Mucosa of rectum (tissue), 2 donors: Measurements from ENCODE around the gene PDGFD.

ENCODE experiments used
- H3K27ac ChIP-seq, 2 donors: one replicate each; pipeline ENCODE4 v1.7.0; 2013; ENCODE audit warnings: inconsistent platforms in 2 of 2, low read depth in 2 of 2, low read length in 2 of 2
- H3K27me3 ChIP-seq, 2 donors: one replicate each; pipeline ENCODE4 v1.7.0; 2013; ENCODE audit warnings: low read length in 2 of 2; ENCODE audit not compliant: control insufficient read depth in 2 of 2, insufficient read depth in 2 of 2
- H3K36me3 ChIP-seq, 2 donors: one replicate each; pipeline ENCODE4 v1.7.0; 2013; ENCODE audit warnings: low read length in 2 of 2; ENCODE audit not compliant: control insufficient read depth in 2 of 2, insufficient read depth in 2 of 2
- H3K4me1 ChIP-seq, 2 donors: one replicate each; pipeline ENCODE4 v1.7.0; 2013; ENCODE audit warnings: low read length in 2 of 2, mild to moderate bottlenecking in 1 of 2; ENCODE audit not compliant: control insufficient read depth in 2 of 2, insufficient read depth in 2 of 2
- H3K4me3 ChIP-seq, 2 donors: one replicate each; pipeline ENCODE4 v1.7.0; 2013; ENCODE audit warnings: low read length in 2 of 2
- H3K9ac ChIP-seq, 2 donors: one replicate each; pipeline ENCODE4 v1.7.0; 2013; ENCODE audit warnings: low read length in 2 of 2, low read depth in 1 of 2, mild to moderate bottlenecking in 1 of 2
- H3K9me3 ChIP-seq, 2 donors: one replicate each; pipeline ENCODE4 v1.7.0; 2013; ENCODE audit warnings: low read length in 2 of 2; ENCODE audit not compliant: control insufficient read depth in 2 of 2
- donor health status: healthy.
- donor health status: Normal muscosa, but diverticular disease.

Gene PDGFD

DNA sequence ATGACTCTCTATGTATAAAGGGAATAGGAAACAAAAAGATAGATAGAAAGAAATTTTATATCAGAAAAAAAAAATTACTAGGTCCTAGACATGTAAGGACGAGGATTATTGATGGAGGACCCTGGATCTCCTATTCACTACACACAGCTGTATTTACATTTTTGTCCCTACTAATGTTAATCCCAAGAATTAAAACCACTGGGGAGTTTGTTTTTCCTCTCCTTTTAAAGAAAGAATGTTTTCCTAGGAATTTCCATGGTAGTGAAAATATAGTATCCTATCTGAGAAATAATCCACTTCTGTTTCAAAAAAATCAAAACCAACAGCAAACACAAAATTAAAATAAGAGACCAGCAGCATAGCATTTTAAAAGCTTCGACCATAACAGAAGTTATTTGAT is 41.1 kb downstream of the PDGFD start:
- Histone ChIP-seq H3K9me3 (no peaks in the 10 kb centered on the region), H3K4me3 (no peak overlapping the region), H3K9ac (no peak overlapping the region), H3K36me3 (no peaks in the 10 kb centered on the region), H3K4me1 (no peaks in the 10 kb centered on the region), H3K27me3 (no peaks in the 10 kb centered on the region), H3K27ac (no peak overlapping the region)

DNA sequence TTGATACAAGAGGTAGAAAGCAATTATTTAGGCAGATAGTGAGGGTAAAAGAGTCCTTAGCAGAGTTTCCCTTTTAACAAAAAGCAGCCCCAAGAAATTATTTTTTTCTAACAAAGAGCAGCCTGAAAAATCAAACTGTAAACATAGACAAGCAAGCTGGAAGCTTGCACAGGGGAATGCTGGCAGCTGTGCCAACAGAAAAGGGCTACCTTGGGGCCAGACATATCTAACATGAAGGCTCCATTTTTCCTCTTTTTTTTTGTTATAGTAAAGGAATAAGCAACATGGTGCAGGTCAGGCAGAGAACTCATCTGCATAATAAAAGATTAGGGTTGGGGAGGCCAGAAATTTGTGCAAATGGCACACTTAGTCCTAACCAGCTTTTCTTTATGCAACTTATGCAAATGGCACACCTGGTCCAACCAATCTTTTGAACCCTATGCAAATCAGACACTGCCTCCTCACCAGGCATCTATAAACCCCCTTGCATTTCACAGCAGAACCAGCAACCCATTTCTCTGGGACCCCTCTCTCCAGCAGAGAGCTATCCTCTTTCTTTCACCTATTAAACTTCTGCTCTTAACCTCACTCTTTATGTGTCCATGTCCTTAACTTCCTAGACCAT is 41.8 kb downstream of the PDGFD start:
- Histone ChIP-seq H3K9me3 (no peaks in the 10 kb centered on the region), H3K4me3 (no peak overlapping the region), H3K4me1 (no peaks in the 10 kb centered on the region), H3K9ac (no peak overlapping the region), H3K36me3 (no peaks in the 10 kb centered on the region), H3K27me3 (no peaks in the 10 kb centered on the region), H3K27ac (no peak overlapping the region)

DNA sequence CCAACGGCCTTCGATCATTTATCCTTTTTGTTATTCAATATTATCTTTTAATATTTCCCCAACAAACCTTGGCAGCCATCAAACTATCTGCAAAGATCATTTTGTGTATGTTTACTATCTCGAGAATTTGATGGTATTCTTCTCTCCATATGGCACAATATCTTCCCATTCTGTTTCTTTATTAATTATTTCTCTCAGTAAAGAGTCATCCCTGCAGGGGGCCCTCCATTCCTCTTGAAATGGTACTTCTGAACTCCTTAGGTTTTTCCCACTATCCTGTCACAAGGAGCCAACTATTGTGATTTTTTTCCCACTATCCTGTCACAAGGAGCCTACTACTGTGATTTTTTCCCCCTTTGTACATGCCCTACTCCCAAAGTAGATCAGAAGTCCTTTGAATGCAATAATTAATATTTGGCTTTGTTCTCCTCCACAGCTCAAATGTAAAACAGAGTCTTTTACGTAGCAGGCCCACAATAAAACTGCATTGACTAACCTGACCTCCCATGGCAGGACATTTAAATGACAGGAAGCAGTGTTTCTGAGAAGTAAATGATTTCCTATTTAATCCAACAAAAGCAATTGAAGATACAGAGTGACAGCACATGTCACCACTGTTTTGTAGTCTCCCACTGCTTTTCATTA is 43.3 kb downstream of the PDGFD start:
- H3K4me1 ChIP-seq: no peaks in the 10 kb centered on the region
- no peaks in the 10 kb centered on the region for H3K9me3 ChIP-seq
- H3K4me3 ChIP-seq: no peak overlapping the region
- H3K9ac ChIP-seq: no peak overlapping the region
- H3K36me3 ChIP-seq: no peaks in the 10 kb centered on the region
- H3K27me3 ChIP-seq: no peaks in the 10 kb centered on the region
- H3K27ac ChIP-seq: no peak overlapping the region

DNA sequence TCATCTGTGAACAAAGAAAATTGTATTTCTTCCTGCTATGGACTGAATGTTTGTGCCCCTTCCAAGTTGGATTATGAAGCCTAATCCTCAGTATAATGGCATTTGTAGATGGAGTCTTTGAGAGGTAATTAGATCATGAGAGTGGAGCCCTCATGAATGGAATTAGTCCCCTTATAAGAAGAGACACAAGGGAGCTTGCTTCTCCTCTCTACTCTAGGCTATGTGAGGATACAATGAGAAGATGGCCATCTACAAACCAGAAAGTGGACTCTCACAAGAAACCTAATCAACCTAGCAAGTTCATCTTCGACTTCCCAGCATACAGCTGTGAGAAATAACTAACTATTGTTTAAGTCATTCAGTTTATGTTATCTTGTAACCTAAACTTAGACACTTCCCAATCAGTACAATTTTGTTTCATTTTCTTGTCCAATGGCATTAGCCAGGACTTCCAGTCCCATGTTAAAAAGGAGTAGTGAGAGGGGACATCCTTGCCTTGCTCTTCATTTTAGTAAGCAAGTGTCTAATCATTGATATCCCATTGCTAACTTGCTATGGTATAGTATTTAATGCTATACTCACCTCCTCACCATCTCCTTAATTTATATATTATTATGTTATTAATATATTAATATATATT is 45.7 kb downstream of the PDGFD start:
- Histone ChIP-seq H3K4me3 (no peak overlapping the region), H3K27ac (no peak overlapping the region), H3K4me1 (no peaks in the 10 kb centered on the region), H3K9me3 (no peaks in the 10 kb centered on the region), H3K9ac (no peak overlapping the region), H3K27me3 (no peaks in the 10 kb centered on the region), H3K36me3 (no peaks in the 10 kb centered on the region)

DNA sequence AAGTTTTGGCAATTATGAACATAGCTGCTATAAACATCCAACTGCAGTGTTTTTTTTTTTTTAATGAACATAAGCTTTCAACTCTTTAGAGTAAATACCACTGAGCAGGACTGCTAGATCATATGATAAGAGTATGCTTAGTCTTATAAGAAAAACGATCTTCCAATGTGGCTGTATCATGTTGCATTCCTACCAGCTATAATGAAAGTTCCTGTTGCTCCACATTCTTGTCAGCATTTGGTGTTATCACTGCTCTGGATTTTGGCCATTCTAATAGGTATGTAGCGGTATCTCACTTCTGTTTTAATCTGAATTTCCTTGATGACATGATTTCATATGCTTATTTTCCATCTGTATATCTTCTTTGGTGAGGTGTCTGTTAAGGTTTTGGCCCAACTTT is 50.4 kb downstream of the PDGFD start:
- no peaks in the 10 kb centered on the region for H3K9me3 ChIP-seq
- H3K27me3 ChIP-seq: no peaks in the 10 kb centered on the region
- H3K4me1 ChIP-seq: no peaks in the 10 kb centered on the region
- H3K36me3 ChIP-seq: no peaks in the 10 kb centered on the region
- H3K4me3 ChIP-seq: no peak overlapping the region
- H3K27ac ChIP-seq: no peak overlapping the region
- H3K9ac ChIP-seq: no peak overlapping the region

DNA sequence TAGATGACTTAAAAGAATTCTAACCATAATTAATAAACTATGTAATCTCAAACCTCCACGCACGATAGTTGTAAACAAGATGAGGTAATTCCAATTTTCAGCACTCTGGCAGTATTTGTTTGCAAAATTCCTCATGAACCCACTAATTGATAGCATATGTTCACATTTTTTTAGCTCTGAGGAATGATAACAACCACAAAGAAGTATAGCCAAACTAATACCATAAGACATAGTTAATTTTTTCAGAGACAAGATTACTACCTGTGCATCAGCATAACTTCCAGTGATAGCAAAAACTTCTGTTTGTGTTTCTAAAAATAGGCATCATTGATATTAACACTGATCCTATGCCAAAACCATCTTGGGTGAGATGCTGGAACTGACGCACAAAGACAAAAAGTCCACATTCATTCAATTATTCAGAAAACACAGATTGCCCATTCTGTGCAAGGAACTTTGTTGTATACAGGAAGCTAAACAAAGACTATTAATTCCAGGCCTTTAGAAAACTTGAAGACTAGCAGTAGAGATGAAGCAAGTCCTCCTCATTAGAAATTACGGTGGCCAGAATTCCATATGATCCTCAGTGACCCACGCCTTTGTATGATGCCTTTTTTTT is 57.7 kb downstream of the PDGFD start:
- no peaks in the 10 kb centered on the region for H3K9me3 ChIP-seq
- H3K36me3 ChIP-seq: no peaks in the 10 kb centered on the region
- H3K27me3 ChIP-seq: no peaks in the 10 kb centered on the region
- H3K9ac ChIP-seq: no peak overlapping the region
- no peaks in the 10 kb centered on the region for H3K4me1 ChIP-seq
- no peak overlapping the region for H3K27ac ChIP-seq
- H3K4me3 ChIP-seq: no peak overlapping the region

DNA sequence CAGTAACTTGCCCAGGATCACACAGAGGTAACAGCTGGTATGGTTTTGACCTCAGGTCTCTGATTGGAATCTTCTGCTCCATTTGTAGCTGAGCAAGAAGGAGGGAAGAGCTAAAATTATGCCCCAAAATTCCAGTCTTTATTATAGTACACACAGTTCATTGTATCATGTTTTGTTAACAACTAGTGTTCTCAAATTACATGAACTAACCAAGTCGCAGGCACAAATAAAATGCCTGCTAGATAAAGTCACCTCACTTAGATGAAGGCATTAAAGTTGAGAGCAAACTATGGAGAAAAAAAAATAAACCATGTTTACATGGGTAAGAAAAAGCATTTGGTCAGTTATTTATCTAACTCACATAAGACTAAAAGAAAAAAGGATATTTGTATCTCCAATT is 58.8 kb downstream of the PDGFD start:
- Histone ChIP-seq H3K9ac (no peak overlapping the region), H3K27me3 (no peaks in the 10 kb centered on the region), H3K9me3 (no peaks in the 10 kb centered on the region), H3K4me1 (no peaks in the 10 kb centered on the region), H3K27ac (no peak overlapping the region), H3K36me3 (no peaks in the 10 kb centered on the region), H3K4me3 (no peak overlapping the region)

DNA sequence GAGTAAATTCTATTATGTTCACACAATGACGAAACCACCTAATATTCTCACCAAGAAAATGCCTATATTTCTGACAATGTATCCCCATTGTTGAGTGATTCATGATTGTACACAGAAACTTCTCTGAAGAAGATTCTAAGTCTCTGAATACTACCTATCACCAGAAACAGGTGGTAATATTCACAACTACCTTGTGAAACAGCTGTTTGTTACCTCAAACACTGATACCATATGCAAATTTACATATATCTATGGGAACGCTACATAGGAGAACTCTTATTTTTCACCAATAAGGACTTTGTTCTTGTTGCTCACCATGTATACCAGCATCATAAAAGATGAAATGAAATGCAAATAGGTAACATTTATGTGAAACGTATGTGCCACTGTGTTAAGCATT is 59.3 kb downstream of the PDGFD start:
- H3K27ac ChIP-seq: no peak overlapping the region

DNA sequence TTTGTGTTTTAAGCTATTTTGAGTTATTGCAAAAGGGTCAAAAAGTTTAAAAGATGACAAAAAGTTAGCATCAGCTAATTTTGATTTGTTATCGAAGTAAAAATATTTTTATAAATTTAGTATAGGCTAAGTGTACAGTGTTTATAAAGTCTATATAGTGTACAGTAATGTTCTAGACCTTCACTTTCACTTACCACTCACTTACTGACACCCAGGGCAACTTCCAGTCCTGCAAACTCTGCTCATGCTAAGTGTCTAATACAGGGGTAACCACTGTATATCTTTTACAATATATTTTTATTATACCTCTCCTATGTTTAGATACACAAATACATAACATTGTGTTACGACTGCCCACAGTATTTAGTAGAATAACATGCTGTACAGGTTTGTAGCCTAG is 59.7 kb downstream of the PDGFD start:
- no peak overlapping the region for H3K9ac ChIP-seq

More for the DNA sequence above, 59.3 kb downstream of the PDGFD start:
- Histone ChIP-seq H3K4me1 (no peaks in the 10 kb centered on the region), H3K9me3 (no peaks in the 10 kb centered on the region), H3K4me3 (no peak overlapping the region), H3K36me3 (no peaks in the 10 kb centered on the region), H3K9ac (no peak overlapping the region), H3K27me3 (no peaks in the 10 kb centered on the region)

DNA sequence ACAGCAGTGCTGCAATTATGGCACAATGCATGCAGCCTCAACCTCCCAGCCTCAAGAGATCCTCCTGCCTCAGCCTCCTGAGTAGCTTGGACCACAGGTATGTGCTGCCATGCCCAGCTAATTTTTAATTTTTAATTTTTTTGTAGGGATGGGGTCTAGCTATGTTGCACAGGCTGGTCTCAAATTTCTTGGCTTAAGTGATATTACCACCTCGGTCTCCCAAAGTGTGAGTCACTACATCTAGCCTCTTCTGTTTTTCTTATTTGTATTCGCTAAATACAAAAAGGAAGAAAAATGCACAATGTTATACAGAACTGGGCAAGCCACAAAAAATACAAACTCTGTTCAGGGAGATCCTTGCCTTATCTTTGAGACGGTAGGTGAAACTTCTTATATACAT is 65.4 kb downstream of the PDGFD start:
- no peak overlapping the region for H3K9ac ChIP-seq
- no peaks in the 10 kb centered on the region for H3K4me1 ChIP-seq
- no peaks in the 10 kb centered on the region for H3K36me3 ChIP-seq
- H3K4me3 ChIP-seq: no peak overlapping the region
- no peaks in the 10 kb centered on the region for H3K27me3 ChIP-seq
- H3K9me3 ChIP-seq: no peaks in the 10 kb centered on the region
- H3K27ac ChIP-seq: no peak overlapping the region

More for the DNA sequence above, 59.7 kb downstream of the PDGFD start:
- H3K27ac ChIP-seq: no peak overlapping the region
- no peaks in the 10 kb centered on the region for H3K9me3 ChIP-seq
- H3K36me3 ChIP-seq: no peaks in the 10 kb centered on the region
- no peak overlapping the region for H3K4me3 ChIP-seq
- no peaks in the 10 kb centered on the region for H3K4me1 ChIP-seq
- no peaks in the 10 kb centered on the region for H3K27me3 ChIP-seq
